B cell (primary cell): ENCODE data around the gene ECE2. TPM values are rescaled to one million over a fixed set of nuclear protein-coding genes. Genes with fewer than 3 reads are reported as not detected.

ENCODE experiments used
- ATAC-seq: fragments of 200-7000 bp; cut with Tn5 transposase; one replicate; pipeline ENCODE4 v1.10.0; 2021; ENCODE audit warnings: low read depth, mild to moderate bottlenecking, moderate number of reproducible peaks, moderate library complexity
- CTCF ChIA-PET: fragments of 350-600 bp; sonication (Branson Sonifier 250); formaldehyde crosslinking; loops from one replicate; lab custom pipeline; 2021; ENCODE audit warnings: antibody characterized with exemption, inconsistent platforms; lab: Charles Lee
- POLR2A ChIA-PET: fragments of 350-600 bp; sonication (Branson Sonifier 250); formaldehyde crosslinking; loops from one replicate; lab custom pipeline; 2021; ENCODE audit warnings: antibody characterized with exemption; lab: Charles Lee
- DNase-seq: peaks from one replicate; pipeline ENCODE4 v3.0.0; 2013
- H2AFZ ChIP-seq: 2 replicates; pipeline ENCODE4 v1.6.1; 2012; ENCODE audit warnings: mild to moderate bottlenecking, low read depth, low read length; ENCODE audit not compliant: insufficient read depth, poor library complexity, severe bottlenecking
- H3K27ac ChIP-seq, 2 donors: 1 replicate in 1 of 2; 2 replicates in 1 of 2; pipeline ENCODE4 v1.5.1; 2012 to 2013; ENCODE audit warnings: low read length in 2 of 2, mild to moderate bottlenecking in 2 of 2, moderate library complexity in 1 of 2
- H3K27me3 ChIP-seq, 4 experiments: fragments of 200-600 bp in 1 of 4; sonication (generic) in 1 of 4; replicated peaks in 1 of 4; 1 replicate in 2 of 4; 2 replicates in 2 of 4; pipeline versions ENCODE4 v1.6.1 to v1.7.0; 2013 to 2016; ENCODE audit warnings: low read length in 3 of 4, mild to moderate bottlenecking in 2 of 4, mixed read lengths in 1 of 4, moderate library complexity in 1 of 4; ENCODE audit not compliant: insufficient read depth in 4 of 4, control insufficient read depth in 3 of 4; ENCODE audit errors: control extremely low read depth in 1 of 4
- H3K36me3 ChIP-seq, 2 experiments: replicated peaks in 1 of 2; 1 replicate in 1 of 2; 2 replicates in 1 of 2; pipeline versions ENCODE4 v1.6.1 to v1.7.1; 2013; ENCODE audit warnings: low read length in 1 of 2; ENCODE audit not compliant: insufficient read depth in 2 of 2, control insufficient read depth in 1 of 2; ENCODE audit errors: control extremely low read depth in 1 of 2, extremely low read depth in 1 of 2
- H3K4me1 ChIP-seq, 2 donors: fragments of 200-600 bp in 1 of 2; sonication (generic) in 1 of 2; 1 replicate in 1 of 2; 2 replicates in 1 of 2; pipeline versions ENCODE4 v1.5.1 to v1.6.1; 2013 to 2017; ENCODE audit warnings: low read length in 2 of 2; ENCODE audit not compliant: control insufficient read depth in 2 of 2, insufficient read depth in 2 of 2
- H3K4me2 ChIP-seq: replicated peaks from 2 replicates; pipeline ENCODE3; 2012; ENCODE audit warnings: mild to moderate bottlenecking, low read depth, low read length; ENCODE audit not compliant: poor library complexity, severe bottlenecking
- H3K4me3 ChIP-seq, 5 experiments: fragments of 200-600 bp in 1 of 5; sonication (generic) in 1 of 5; 1 replicate in 3 of 5; 2 replicates in 2 of 5; pipeline versions ENCODE4 v1.5.1 to v1.7.0; 2011 to 2016; ENCODE audit warnings: low read length in 4 of 5, mild to moderate bottlenecking in 4 of 5, low read depth in 2 of 5, control low read depth in 1 of 5, moderate library complexity in 1 of 5; ENCODE audit not compliant: insufficient read depth in 1 of 5; ENCODE audit errors: control extremely low read depth in 1 of 5, extremely low read depth in 1 of 5
- H3K79me2 ChIP-seq: fragments of 200-600 bp; sonication (generic); one replicate; pipeline ENCODE4 v1.6.0; 2016; ENCODE audit warnings: low read length; ENCODE audit not compliant: control insufficient read depth, insufficient read depth
- H3K9ac ChIP-seq: fragments of 200-600 bp; sonication (generic); 2 replicates; pipeline ENCODE4 v1.6.1; 2017; ENCODE audit warnings: mild to moderate bottlenecking, low read length, moderate library complexity
- H3K9me3 ChIP-seq, 3 donors: one replicate each; pipeline versions ENCODE4 v1.6.1 to v1.7.1; 2013; ENCODE audit warnings: low read length in 2 of 3; ENCODE audit not compliant: control insufficient read depth in 2 of 3, insufficient read depth in 1 of 3; ENCODE audit errors: control extremely low read depth in 1 of 3
- H4K20me1 ChIP-seq: 2 replicates; pipeline ENCODE4 v1.6.0; 2012; ENCODE audit warnings: mild to moderate bottlenecking, low read length; ENCODE audit not compliant: insufficient read depth, control insufficient read depth, poor library complexity, severe bottlenecking
- H3K27ac Mint-ChIP-seq: one replicate; pipeline ENCODE4 v1.8.0; 2021; ENCODE audit warnings: mixed read lengths
- H3K27me3 Mint-ChIP-seq: one replicate; pipeline ENCODE4 v1.8.0; 2021; ENCODE audit warnings: mixed read lengths
- H3K4me1 Mint-ChIP-seq: one replicate; pipeline ENCODE4 v1.8.0; 2021; ENCODE audit warnings: mixed read lengths
- H3K4me3 Mint-ChIP-seq: one replicate; pipeline ENCODE4 v1.8.0; 2021; ENCODE audit warnings: mixed read lengths
- H3K9me3 Mint-ChIP-seq: one replicate; pipeline ENCODE4 v1.8.0; 2022; ENCODE audit warnings: mixed read lengths; ENCODE audit not compliant: insufficient read depth
- EZH2 ChIP-seq: IDR thresholded peaks from 2 replicates; pipeline ENCODE4 v1.6.1; 2012; ENCODE audit warnings: borderline replicate concordance, low read depth, mild to moderate bottlenecking, moderate library complexity, low read length; ENCODE audit not compliant: insufficient read depth, poor library complexity, severe bottlenecking
- WGBS: methylation state at CpG from one replicate; pipeline ENCODE4 v1.1.5; 2013; ENCODE audit warnings: missing lambda C conversion rate; ENCODE audit not compliant: insufficient coverage; 5-methylcytosine and 5-hydroxymethylcytosine counted together
- intact Hi-C: fragments of 100-400 bp; cut with micrococcal nuclease; formaldehyde crosslinking; loops from one replicate; pipeline ENCODE4 v1.10.0; 2022
- polyA plus RNA-seq: library from polyadenylated mRNA; depleted of rRNA; stranded (reverse); fragments of >200 nt; gene quantifications from 2 replicates; pipeline ENCODE4 v1.2.3, GENCODE V29; 2012
- total RNA-seq, 2 donors: library from RNA; stranded (reverse); fragments of 120-200 nt in 1 of 2; gene quantifications; 1 replicate in 1 of 2; 2 replicates in 1 of 2; pipeline versions ENCODE4 v1.2.3 to v1.2.4, GENCODE V29; 2013 to 2022
- TF ChIP-seq, protein P1 (sequence below): fragments of 200-600 bp; IDR thresholded peaks from one replicate; pipeline ENCODE4 v1.8.0; 2022; ENCODE audit warnings: antibody characterized with exemption, mild to moderate bottlenecking

The ECE2 gene
- total and polyA plus RNA-seq, 2 donors (not counting 1 experiment from before 2014, with no cell fraction given): not detected

GRCh38 chr3:184296616-184297015 lies 20.8 kb downstream of the ECE2 start:
- WGBS: 100% methylated on average over 5 of the region's 7 CpGs
- peaks cover 0 to 6% (median 0%) of the 10 kb centered on the region in 4 experiments for H3K27me3 ChIP-seq
- DNase-seq: no peak
- no peak overlapping the region for H3K4me2 ChIP-seq
- ATAC-seq: no peak
- H3K4me3 ChIP-seq: no peak overlapping the region
- no peak overlapping the region for H3K9ac ChIP-seq
- Mint-ChIP-seq H3K4me1 (peaks cover 22% of the 10 kb centered on the region), H3K4me3 (no peak overlapping the region), H3K9me3 (no peaks in the 10 kb centered on the region), H3K27ac (peak overlapping the region; percentile 20), H3K27me3 (peaks cover 9% of the 10 kb centered on the region)
- peaks cover 7% of the 10 kb centered on the region for H4K20me1 ChIP-seq
- ChIA-PET CTCF (no interaction called here), POLR2A (no interaction called here)
- TF ChIP-seq EZH2: no peak
- TF ChIP-seq, protein P1, sequence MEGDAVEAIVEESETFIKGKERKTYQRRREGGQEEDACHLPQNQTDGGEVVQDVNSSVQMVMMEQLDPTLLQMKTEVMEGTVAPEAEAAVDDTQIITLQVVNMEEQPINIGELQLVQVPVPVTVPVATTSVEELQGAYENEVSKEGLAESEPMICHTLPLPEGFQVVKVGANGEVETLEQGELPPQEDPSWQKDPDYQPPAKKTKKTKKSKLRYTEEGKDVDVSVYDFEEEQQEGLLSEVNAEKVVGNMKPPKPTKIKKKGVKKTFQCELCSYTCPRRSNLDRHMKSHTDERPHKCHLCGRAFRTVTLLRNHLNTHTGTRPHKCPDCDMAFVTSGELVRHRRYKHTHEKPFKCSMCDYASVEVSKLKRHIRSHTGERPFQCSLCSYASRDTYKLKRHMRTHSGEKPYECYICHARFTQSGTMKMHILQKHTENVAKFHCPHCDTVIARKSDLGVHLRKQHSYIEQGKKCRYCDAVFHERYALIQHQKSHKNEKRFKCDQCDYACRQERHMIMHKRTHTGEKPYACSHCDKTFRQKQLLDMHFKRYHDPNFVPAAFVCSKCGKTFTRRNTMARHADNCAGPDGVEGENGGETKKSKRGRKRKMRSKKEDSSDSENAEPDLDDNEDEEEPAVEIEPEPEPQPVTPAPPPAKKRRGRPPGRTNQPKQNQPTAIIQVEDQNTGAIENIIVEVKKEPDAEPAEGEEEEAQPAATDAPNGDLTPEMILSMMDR: no peak
- H3K36me3 ChIP-seq: peaks cover 0 to 12% of the 10 kb centered on the region in 2 experiments
- intact Hi-C loops: loop anchor here (5.0 kb wide), 2 partner anchors 279 to 599 kb away; partner anchors contain the start of genes ABCC5 and YEATS2
- H3K4me1 ChIP-seq: peaks cover 12 to 17% of the 10 kb centered on the region in 2 donors
- no peak overlapping the region for H2AFZ ChIP-seq
- peaks cover 27% of the 10 kb centered on the region for H3K79me2 ChIP-seq
- H3K9me3 ChIP-seq: no peaks in the 10 kb centered on the region
- no peak overlapping the region for H3K27ac ChIP-seq

DNA sequence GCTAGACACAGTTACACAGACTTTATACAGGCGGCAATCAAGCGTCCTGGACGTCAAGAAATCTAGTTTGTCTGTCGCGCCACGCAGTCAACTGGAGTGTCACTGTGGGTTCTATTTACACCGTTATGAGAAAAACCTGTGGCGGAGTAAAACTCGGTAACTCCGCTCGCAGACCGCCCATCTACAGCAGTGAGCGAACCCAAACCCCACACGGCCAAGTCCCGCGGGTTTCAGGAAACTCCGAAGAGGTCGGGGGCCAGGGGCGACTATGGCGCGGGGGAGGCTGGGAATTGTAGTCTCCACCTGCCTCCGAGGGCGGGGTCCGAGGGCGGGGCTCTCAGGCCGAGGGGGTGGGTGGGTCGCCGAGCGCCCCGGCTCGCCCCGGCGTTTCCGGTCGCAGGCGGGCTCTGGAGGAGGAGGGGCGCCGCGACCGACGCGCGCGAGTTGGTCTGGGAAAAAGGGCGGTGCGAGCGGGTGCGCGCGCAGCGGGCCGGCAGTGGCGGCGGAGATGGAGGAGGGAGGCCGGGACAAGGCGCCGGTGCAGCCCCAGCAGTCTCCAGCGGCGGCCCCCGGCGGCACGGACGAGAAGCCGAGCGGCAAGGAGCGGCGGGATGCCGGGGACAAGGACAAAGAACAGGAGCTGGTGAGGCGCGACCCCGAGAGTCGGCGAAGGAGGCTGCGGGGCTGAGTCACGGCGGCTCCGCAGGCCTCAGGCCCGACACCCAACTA lies 23.1 kb downstream of the ECE2 start, which contains the start of gene PSMD2:
Gene PSMD2 (plus strand): TSS at position 483 of the 729 bp plus-strand sequence. CDS start 26 bp downstream, at position 509.
- intact Hi-C loops: loop anchor here (1.0 to 5.0 kb wide), 12 partner anchors 15 to 602 kb away; partner anchors contain the start of genes ABCC5, ABCF3, AP2M1 and EEF1AKMT4
- under 1% methylated on average over 75 of the region's 78 CpGs for WGBS
- Histone ChIP-seq H3K4me3 (peak within 1 kb of the TSS; percentile 63 to 92 (median 79)), H3K36me3 (peaks cover 3 to 35% of the 10 kb centered on the region in 2 experiments), H2AFZ (peak within 1 kb of the TSS; percentile 100), H3K4me1 (peaks cover 12 to 17% of the 10 kb centered on the region in 2 donors), H3K9ac (peak within 1 kb of the TSS; percentile 89), H4K20me1 (peaks cover 22% of the 10 kb centered on the region), H3K27ac (peak within 1 kb of the TSS; percentile 65 to 82), H3K4me2 (peak within 1 kb of the TSS; percentile 99), H3K27me3 (peaks cover 0 to 2% (median 0%) of the 10 kb centered on the region in 4 experiments), H3K79me2 (peaks cover 32% of the 10 kb centered on the region), H3K9me3 (no peaks in the 10 kb centered on the region)
- DNase-seq: peak; percentile 96
- Mint-ChIP-seq H3K4me3 (peak within 1 kb of the TSS; percentile 95), H3K4me1 (peaks cover 22% of the 10 kb centered on the region), H3K27ac (peak within 1 kb of the TSS; percentile 91), H3K9me3 (no peaks in the 10 kb centered on the region), H3K27me3 (peaks cover 6% of the 10 kb centered on the region)
- CTCF ChIA-PET: interaction anchor here (0.6 to 0.8 kb wide), 2 partner anchors 64 to 185 kb away, joined by 3 read pairs; no protein-coding TSS in a partner anchor
- TF ChIP-seq, protein P1: no peak
- TF ChIP-seq EZH2: no peak
- ATAC-seq: peak; percentile 95
- POLR2A ChIA-PET: interaction anchor here (1.0 kb wide), 1 partner anchor 63 kb away, joined by 4 read pairs; no protein-coding TSS in a partner anchor
